H1 (cell line): ENCODE data around the gene ZFP36L1.

Experiments used
- KDM5A ChIP-seq: fragments of 200-600 bp; IDR thresholded peaks from 2 replicates; pipeline ENCODE4 v1.7.1; 2012; ENCODE audit warnings: mild to moderate bottlenecking, low read length, inconsistent platforms, mixed read lengths
- POLR2A ChIP-seq, 2 experiments: IDR thresholded peaks; 1 replicate in 1 of 2; 2 replicates in 1 of 2; pipeline ENCODE4 v1.6.1; 2011; ENCODE audit warnings: low read depth in 2 of 2, low read length in 2 of 2, mild to moderate bottlenecking in 2 of 2; ENCODE audit errors: control extremely low read depth in 1 of 2
- SP4 ChIP-seq: IDR thresholded peaks from 2 replicates; pipeline ENCODE4 v1.6.1; 2012; ENCODE audit warnings: low read length, inconsistent platforms
- TAF1 ChIP-seq: IDR thresholded peaks from 2 replicates; pipeline ENCODE4 v1.6.1; 2011; ENCODE audit warnings: mild to moderate bottlenecking, low read depth, low read length
- TF ChIP-seq, protein P1 (sequence below), 3 experiments: IDR thresholded peaks; 1 replicate in 2 of 3; 2 replicates in 1 of 3; pipeline versions ENCODE4 v1.5.1 to v1.6.1; 2011; ENCODE audit warnings: low read length in 3 of 3, mild to moderate bottlenecking in 3 of 3, inconsistent platforms in 2 of 3, low read depth in 1 of 3, moderate library complexity in 1 of 3; ENCODE audit not compliant: insufficient read depth in 1 of 3; ENCODE audit errors: control extremely low read depth in 1 of 3

DNA sequence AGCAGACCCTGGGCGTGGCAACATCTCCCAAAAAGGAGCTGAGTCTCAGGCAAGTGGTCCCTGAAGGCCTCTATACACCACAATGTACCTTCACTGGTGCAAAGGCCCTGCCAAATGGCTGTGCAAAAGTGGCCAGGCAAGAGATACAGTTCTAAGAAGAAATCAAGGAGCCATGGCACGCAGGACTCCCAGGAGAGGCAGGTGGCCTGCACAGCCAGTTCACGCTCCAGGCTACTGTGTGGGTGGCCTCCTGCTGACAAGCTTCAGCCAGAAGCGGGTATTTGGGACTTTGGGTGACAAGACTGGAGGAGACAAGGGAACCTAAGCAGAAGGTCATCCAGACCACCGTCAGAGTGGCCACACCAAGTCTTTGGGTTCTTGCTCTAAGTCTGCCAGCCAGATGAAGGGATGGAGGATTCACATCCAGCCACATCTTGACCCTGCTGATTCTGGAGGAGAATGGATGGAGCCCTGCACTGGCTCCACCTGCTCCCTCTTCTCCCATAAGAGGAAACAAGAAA lies 20.5 kb upstream of the ZFP36L1 start:
- no peak for TF ChIP-seq SP4
- no peak for TF ChIP-seq TAF1
- TF ChIP-seq, protein P1, sequence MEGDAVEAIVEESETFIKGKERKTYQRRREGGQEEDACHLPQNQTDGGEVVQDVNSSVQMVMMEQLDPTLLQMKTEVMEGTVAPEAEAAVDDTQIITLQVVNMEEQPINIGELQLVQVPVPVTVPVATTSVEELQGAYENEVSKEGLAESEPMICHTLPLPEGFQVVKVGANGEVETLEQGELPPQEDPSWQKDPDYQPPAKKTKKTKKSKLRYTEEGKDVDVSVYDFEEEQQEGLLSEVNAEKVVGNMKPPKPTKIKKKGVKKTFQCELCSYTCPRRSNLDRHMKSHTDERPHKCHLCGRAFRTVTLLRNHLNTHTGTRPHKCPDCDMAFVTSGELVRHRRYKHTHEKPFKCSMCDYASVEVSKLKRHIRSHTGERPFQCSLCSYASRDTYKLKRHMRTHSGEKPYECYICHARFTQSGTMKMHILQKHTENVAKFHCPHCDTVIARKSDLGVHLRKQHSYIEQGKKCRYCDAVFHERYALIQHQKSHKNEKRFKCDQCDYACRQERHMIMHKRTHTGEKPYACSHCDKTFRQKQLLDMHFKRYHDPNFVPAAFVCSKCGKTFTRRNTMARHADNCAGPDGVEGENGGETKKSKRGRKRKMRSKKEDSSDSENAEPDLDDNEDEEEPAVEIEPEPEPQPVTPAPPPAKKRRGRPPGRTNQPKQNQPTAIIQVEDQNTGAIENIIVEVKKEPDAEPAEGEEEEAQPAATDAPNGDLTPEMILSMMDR (IDR thresholded peaks at IDR 0.05; ENCODE audit: control extremely low read depth in 1 of 3, insufficient read depth in 1 of 3, low read depth in 1 of 3, low read length in 3 of 3): no peak
- no peak for TF ChIP-seq POLR2A (IDR thresholded peaks at IDR 0.05; ENCODE audit: control extremely low read depth in 1 of 2, low read depth in 2 of 2, low read length in 2 of 2)
- no peak for TF ChIP-seq KDM5A
